ENCODE results near the gene HLF.

DNA sequence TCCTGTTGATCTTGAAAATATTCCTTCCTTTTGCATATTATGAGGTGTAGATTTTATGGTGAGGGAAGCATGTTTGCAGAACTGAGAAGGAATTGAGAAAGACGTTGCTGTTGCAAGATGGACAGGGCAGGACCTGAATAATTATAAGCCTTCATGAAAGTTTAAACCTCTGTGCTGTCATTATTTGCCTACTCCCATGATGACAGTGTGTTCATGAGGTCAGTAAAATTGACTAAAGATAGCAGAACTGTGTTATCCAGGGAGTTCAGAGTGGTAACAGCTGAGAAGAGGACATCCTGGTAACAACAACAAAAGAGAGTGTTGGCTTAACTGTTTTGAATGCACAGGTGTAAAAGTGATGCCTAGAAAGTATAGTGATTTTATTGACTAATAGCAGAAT, 45.3 kb upstream of the HLF start:
- TF ChIP-seq POLR2A (IDR thresholded peaks at IDR 0.05), result no peak
- TF ChIP-seq POLR2AphosphoS5 (IDR thresholded peaks at IDR 0.05), result no peak
